ENCODE measurements around the gene GPR119. TPM values are rescaled to one million over a fixed set of nuclear protein-coding genes. Genes with fewer than 3 reads are reported as not detected.

The GPR119 gene
- total and polyA plus RNA-seq, 10 donors = not detected

DNA sequence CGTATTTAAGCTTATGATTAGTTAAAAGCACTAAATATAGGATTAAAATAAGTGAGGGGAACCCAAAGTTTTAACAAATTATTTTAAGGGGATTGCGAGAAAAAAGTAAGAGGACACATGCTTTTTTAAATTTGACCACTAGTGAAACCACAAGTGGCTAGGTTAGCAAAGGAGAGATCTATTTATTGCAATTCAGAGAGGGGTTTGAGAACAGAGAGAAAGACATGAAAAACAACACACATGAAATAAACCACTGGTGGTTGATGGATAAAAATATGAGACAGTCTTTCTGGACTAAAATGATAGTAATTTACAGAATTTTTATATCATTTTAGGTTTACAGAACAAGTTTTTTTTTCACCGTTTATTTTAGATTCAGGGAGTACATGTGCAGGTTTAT is 33.9 kb downstream of the GPR119 start:
- Histone ChIP-seq H3K27ac (no peak overlapping the region), H3K36me3 (peaks cover 0 to 33% (median 0%) of the 10 kb centered on the region in 6 donors), H3K4me3 (no peak overlapping the region), H3K4me1 (no peaks in the 10 kb centered on the region), H3K9me3 (no peaks in the 10 kb centered on the region), H3K27me3 (replicated peaks in 1 of 7) (no peaks in the 10 kb centered on the region)
- no peak for DNase-seq
- no peak for TF ChIP-seq POLR2AphosphoS5 (IDR thresholded peaks at IDR 0.05)
- no peak for TF ChIP-seq POLR2A (IDR thresholded peaks at IDR 0.05)
- TF ChIP-seq, protein P1, sequence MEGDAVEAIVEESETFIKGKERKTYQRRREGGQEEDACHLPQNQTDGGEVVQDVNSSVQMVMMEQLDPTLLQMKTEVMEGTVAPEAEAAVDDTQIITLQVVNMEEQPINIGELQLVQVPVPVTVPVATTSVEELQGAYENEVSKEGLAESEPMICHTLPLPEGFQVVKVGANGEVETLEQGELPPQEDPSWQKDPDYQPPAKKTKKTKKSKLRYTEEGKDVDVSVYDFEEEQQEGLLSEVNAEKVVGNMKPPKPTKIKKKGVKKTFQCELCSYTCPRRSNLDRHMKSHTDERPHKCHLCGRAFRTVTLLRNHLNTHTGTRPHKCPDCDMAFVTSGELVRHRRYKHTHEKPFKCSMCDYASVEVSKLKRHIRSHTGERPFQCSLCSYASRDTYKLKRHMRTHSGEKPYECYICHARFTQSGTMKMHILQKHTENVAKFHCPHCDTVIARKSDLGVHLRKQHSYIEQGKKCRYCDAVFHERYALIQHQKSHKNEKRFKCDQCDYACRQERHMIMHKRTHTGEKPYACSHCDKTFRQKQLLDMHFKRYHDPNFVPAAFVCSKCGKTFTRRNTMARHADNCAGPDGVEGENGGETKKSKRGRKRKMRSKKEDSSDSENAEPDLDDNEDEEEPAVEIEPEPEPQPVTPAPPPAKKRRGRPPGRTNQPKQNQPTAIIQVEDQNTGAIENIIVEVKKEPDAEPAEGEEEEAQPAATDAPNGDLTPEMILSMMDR (IDR thresholded peaks at IDR 0.05 in 8 of 11, conservative IDR thresholded peaks at IDR 0.05 in 3 of 11) = no peak
- WGBS, 5 donors = 80 to 95% (median 89%) methylated on average over 3 of the region's 3 CpGs
- intact Hi-C loops (cut with DNase I; ENCODE audit: low total_unique reads) = no loop called here

DNA sequence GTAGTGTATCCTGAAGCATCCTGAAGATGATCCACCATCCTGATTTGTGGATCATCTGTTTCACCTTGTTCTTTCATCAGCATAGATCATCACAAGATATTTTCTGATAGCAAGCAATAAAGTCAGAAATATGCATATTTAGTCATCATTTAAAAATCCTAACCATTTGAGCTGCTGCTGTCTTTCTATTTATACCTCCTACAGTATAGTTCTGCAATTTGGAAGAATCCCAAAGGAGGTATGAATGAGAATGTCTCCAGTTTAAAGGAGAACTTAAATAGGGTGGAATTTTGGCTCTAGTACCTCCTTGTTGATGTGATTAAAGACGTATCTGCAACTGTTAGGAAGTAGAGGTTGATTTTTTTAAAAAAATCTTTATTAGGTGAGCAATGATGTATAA is 38.2 kb downstream of the GPR119 start:
- H3K27me3 ChIP-seq (replicated peaks in 1 of 7) = no peaks in the 10 kb centered on the region
- WGBS, 5 donors = 34 to 86% (median 81%) methylated on average over 1 of the region's 1 CpG

DNA sequence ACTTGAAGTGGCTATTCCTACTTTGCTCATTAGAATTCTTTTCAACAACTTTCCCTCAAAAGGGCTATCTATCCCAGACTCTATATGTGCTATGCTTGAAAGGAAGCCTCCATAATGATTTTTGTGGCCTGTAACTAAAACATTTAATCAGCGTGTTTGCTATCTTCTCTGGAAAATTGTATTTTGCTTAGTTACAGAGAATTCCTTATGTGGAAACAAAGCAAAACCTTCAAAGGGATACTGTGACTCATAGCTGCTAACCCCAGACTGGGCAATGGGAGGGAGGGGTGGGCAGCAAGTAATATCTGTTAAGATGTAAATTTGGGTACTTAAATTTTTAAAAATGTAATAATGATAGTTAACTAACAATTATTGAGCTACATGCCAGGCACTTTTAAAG is 42.1 kb downstream of the GPR119 start:
- Histone ChIP-seq H3K4me1 (peaks cover 0 to 13% (median 7%) of the 10 kb centered on the region in 6 donors), H3K36me3 (no peaks in the 10 kb centered on the region), H3K27me3 (replicated peaks in 1 of 7) (no peaks in the 10 kb centered on the region), H3K4me3 (no peak overlapping the region), H3K9me3 (no peaks in the 10 kb centered on the region), H3K27ac (no peak overlapping the region)
- TF ChIP-seq POLR2A (IDR thresholded peaks at IDR 0.05) (no peak), POLR2AphosphoS5 (IDR thresholded peaks at IDR 0.05) (no peak)
- TF ChIP-seq, protein P1 (IDR thresholded peaks at IDR 0.05 in 8 of 11, conservative IDR thresholded peaks at IDR 0.05 in 3 of 11) = no peak
- no peak for DNase-seq
- intact Hi-C loops (cut with DNase I; ENCODE audit: low total_unique reads) = loop anchor here (5.0 kb wide), 1 partner anchor 181 kb away; no protein-coding TSS in a partner anchor
- 82 to 100% (median 96%) methylated on average over 1 of the region's 1 CpG for WGBS, 5 donors

More for the DNA sequence above, 38.2 kb downstream of the GPR119 start:
- H3K27ac ChIP-seq = no peak overlapping the region
- intact Hi-C loops (cut with DNase I; ENCODE audit: low total_unique reads) = no loop called here
- H3K4me1 ChIP-seq = no peaks in the 10 kb centered on the region
- no peak for DNase-seq
- H3K9me3 ChIP-seq = no peaks in the 10 kb centered on the region
- TF ChIP-seq POLR2AphosphoS5 (IDR thresholded peaks at IDR 0.05) = no peak
- TF ChIP-seq, protein P1 (IDR thresholded peaks at IDR 0.05 in 8 of 11, conservative IDR thresholded peaks at IDR 0.05 in 3 of 11) = no peak
- TF ChIP-seq POLR2A (IDR thresholded peaks at IDR 0.05) = no peak
- H3K36me3 ChIP-seq = peaks cover 0 to 33% (median 0%) of the 10 kb centered on the region in 6 donors
- H3K4me3 ChIP-seq = no peak overlapping the region

DNA sequence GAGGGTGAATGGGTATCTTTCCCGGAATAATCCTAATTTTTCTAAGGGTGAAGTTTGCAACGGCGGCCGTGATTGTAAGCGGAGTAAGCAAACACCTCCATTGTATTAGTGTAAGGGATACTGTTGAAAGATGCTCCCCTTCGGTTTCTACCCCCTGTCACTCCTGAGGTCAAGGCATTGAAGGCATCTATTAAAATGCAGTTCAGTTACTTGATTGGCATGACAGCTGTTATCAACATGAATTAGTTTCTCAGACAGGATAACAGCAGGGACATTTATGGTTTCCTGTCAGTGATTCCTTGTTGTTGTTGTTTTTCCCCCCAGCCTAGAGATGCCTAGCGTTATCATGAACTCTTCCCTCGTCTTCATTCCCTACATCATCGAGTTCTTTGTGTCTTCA is 45.2 kb downstream of the GPR119 start:
- 6 to 53% (median 21%) methylated on average over 7 to 9 of the region's 9 CpGs for WGBS, 5 donors
- DNase-seq = no peak

More for the DNA sequence above, 45.2 kb downstream of the GPR119 start:
- Histone ChIP-seq H3K27me3 (replicated peaks in 1 of 7) (no peaks in the 10 kb centered on the region), H3K9me3 (no peaks in the 10 kb centered on the region), H3K4me1 (peaks cover 0 to 13% (median 7%) of the 10 kb centered on the region in 6 donors), H3K36me3 (no peaks in the 10 kb centered on the region), H3K4me3 (peak overlapping the region; percentile 44 to 79 (median 66)), H3K27ac (peak overlapping the region in 5 of 8 donors; percentile 33 to 80 (median 60))
- TF ChIP-seq, protein P1 (IDR thresholded peaks at IDR 0.05 in 8 of 11, conservative IDR thresholded peaks at IDR 0.05 in 3 of 11) = no peak
- no peak for TF ChIP-seq POLR2A (IDR thresholded peaks at IDR 0.05)
- TF ChIP-seq POLR2AphosphoS5 (IDR thresholded peaks at IDR 0.05) = no peak
- intact Hi-C loops (cut with DNase I; ENCODE audit: low total_unique reads) = loop anchor here (5.0 kb wide), 1 partner anchor 178 kb away; no protein-coding TSS in a partner anchor
